ENCODE data around the gene FAF1.
"Not testable (repeated sequence)": the region's sequence is repeated elsewhere in the genome, so short reads cannot be mapped to it uniquely, and the experiment has no call there.

FAF1 gene

DNA sequence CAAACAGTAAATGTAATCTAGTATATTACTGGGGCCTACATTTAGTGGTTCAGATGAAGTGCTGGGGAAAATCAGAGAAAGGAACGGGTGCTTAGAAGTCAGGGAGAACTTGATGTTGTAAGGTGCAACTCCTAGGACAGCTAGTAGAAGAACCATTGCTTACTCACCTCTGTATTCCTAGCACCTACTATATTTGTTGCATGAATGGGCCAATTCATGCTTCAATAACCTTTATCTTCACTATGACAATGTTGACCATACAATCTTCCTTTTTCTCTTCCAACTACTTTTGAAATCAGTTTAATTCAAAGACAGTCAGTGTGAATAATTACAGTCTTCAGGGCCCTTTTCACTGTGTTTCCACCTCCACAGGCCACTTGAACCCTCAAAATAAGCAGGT lies 411.8 kb downstream of the FAF1 start:
- TF ChIP-seq CTCF (IDR thresholded peaks at IDR 0.05; ENCODE audit: extremely low read depth, insufficient read depth, missing control alignments) = no peak
- in situ Hi-C loops (cut with MboI; ENCODE audit: low pct_unique_long_range_greater_than_20kb, low sequenced_read_pairs, unreplicated experiment) = no loop called here
- no peak for DNase-seq (ENCODE audit: low spot score)

DNA sequence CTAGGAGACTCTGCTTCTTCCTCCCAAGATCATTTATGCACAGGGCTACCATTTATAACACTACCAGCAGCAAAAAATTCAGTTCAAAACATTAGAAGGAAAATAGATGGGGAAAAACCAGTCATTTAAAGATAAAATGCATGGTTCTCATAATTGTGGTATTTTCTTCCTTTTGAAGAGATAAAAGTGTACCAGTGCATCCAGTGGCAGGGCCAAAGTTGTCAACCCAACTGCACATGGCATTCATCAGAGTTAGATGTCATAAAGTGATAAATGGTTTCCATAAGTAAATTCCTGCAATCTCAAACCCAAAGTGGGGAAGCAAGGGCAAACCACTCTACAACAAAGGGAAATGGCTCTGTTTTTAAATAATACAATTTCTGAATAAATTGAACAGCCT lies 417.7 kb downstream of the FAF1 start:
- in situ Hi-C loops (cut with MboI; ENCODE audit: low pct_unique_long_range_greater_than_20kb, low sequenced_read_pairs, unreplicated experiment) = no loop called here
- TF ChIP-seq CTCF (IDR thresholded peaks at IDR 0.05; ENCODE audit: extremely low read depth, insufficient read depth, missing control alignments) = no peak
- no peak for DNase-seq (ENCODE audit: low spot score)

DNA sequence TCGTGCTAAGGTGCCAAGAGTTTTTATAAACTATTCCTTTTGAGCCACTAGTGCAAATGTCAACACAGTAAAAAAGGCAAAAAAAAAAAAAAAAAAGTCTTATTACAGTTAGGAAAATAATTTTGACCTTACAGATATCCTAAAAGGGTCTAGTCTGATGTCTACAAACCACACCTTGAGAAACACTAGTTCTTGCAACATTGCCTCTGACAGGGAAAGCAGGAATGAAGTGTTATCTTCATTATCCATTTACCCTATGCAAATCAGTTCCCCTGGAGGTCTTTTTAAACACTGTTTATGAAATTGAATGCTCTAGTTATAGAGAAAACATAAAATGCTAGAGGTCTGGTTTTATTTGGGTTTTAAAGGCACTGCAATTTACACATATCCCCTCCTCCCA lies 421.6 kb downstream of the FAF1 start:
- no peak for TF ChIP-seq CTCF (IDR thresholded peaks at IDR 0.05; ENCODE audit: extremely low read depth, insufficient read depth, missing control alignments)
- in situ Hi-C loops (cut with MboI; ENCODE audit: low pct_unique_long_range_greater_than_20kb, low sequenced_read_pairs, unreplicated experiment) = no loop called here
- no peak for DNase-seq (ENCODE audit: low spot score)

GRCh38 chr1:50531601-50532000 lies 428.5 kb downstream of the FAF1 start:
- TF ChIP-seq CTCF (IDR thresholded peaks at IDR 0.05; ENCODE audit: extremely low read depth, insufficient read depth, missing control alignments) = no peak
- no peak for DNase-seq (ENCODE audit: low spot score)
- in situ Hi-C loops (cut with MboI; ENCODE audit: low pct_unique_long_range_greater_than_20kb, low sequenced_read_pairs, unreplicated experiment) = no loop called here

GRCh38 chr1:50531027-50531426 lies 429.0 kb downstream of the FAF1 start:
- no peak for TF ChIP-seq CTCF (IDR thresholded peaks at IDR 0.05; ENCODE audit: extremely low read depth, insufficient read depth, missing control alignments)
- DNase-seq (ENCODE audit: low spot score) = no peak
- in situ Hi-C loops (cut with MboI; ENCODE audit: low pct_unique_long_range_greater_than_20kb, low sequenced_read_pairs, unreplicated experiment) = no loop called here

DNA sequence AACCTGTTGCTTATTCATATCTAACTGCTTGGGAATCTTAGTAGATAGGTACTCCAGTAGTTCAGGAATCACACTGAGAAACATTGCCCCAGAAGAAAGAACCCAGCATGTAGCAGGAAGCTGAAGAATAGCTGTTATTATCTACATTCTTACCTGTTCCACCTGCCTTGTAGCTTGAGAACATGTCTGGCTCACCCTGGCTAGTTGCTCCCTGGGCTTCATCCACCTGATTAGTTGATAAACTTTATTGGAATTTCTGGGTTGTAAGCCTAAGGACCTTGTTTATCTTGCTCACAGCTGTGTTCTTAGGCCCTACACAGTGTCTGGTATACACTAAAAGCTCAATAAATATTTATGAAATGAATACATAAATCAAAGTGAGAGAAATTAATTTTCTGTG lies 430.6 kb downstream of the FAF1 start:
- no peak for DNase-seq (ENCODE audit: low spot score)
- TF ChIP-seq CTCF (IDR thresholded peaks at IDR 0.05; ENCODE audit: extremely low read depth, insufficient read depth, missing control alignments) = no peak
- in situ Hi-C loops (cut with MboI; ENCODE audit: low pct_unique_long_range_greater_than_20kb, low sequenced_read_pairs, unreplicated experiment) = no loop called here

- in situ Hi-C loops (cut with MboI; ENCODE audit: low pct_unique_long_range_greater_than_20kb, low sequenced_read_pairs, unreplicated experiment) = not testable (repeated sequence)
These were observed 432.1 kb downstream of the FAF1 start for GRCh38 chr1:50527987-50528320.

More at GRCh38 chr1:50527987-50528320, 432.1 kb downstream of the FAF1 start:
- not testable (repeated sequence) for DNase-seq (ENCODE audit: low spot score)
